ENCODE data around the gene IFNLR1.

- no peak for TF ChIP-seq EP300 (IDR thresholded peaks at IDR 0.05)
- TF ChIP-seq CTCF (IDR thresholded peaks at IDR 0.05), result no peak
- no peak for TF ChIP-seq POLR2A (IDR thresholded peaks at IDR 0.05)
Measured at GRCh38 chr1:24125456-24125855, 61.6 kb downstream of the IFNLR1 start.
